Ascending aorta (tissue), 2 donors: ENCODE data around the gene MCM3. TPM values are rescaled to one million over a fixed set of nuclear protein-coding genes. Genes with fewer than 3 reads are reported as not detected.

ENCODE experiments used
- DNase-seq, 2 donors: peaks; one replicate each; pipeline ENCODE4 v3.0.0-alpha.2; 2019; ENCODE audit warnings: low spot score in 2 of 2
- H3K27ac ChIP-seq, 2 donors: fragments of 200-600 bp; sonication (generic); one replicate each; pipeline ENCODE4 v1.5.1; 2016 to 2017; ENCODE audit warnings: mild to moderate bottlenecking in 1 of 2
- H3K27me3 ChIP-seq: fragments of 200-600 bp; sonication (generic); one replicate; pipeline ENCODE4 v1.5.1; 2017
- H3K36me3 ChIP-seq, 2 donors: fragments of 200-600 bp; sonication (generic); one replicate each; pipeline ENCODE4 v1.5.1; 2016
- H3K4me1 ChIP-seq, 2 donors: fragments of 200-600 bp; sonication (generic); one replicate each; pipeline ENCODE4 v1.5.1; 2016 to 2017; ENCODE audit warnings: mild to moderate bottlenecking in 1 of 2
- H3K4me3 ChIP-seq, 2 donors: fragments of 200-600 bp; sonication (generic); one replicate each; pipeline ENCODE4 v1.5.1; 2016 to 2017; ENCODE audit warnings: mild to moderate bottlenecking in 1 of 2
- H3K9me3 ChIP-seq, 2 donors: fragments of 200-600 bp; sonication (generic); one replicate each; pipeline ENCODE4 v1.5.1; 2016
- CTCF ChIP-seq, 3 experiments: fragments of 200-600 bp in 2 of 3; fragments of 450-650 bp in 1 of 3; sonication (generic) in 2 of 3; IDR thresholded peaks; one replicate each; pipeline ENCODE4 v1.5.1; 2016 to 2019; ENCODE audit warnings: antibody characterized with exemption in 3 of 3, mild to moderate bottlenecking in 1 of 3, moderate library complexity in 1 of 3
- intact Hi-C: fragments of 100-400 bp; cut with DNase I; formaldehyde crosslinking; loops from one replicate; pipeline ENCODE4 v1.15.1; 2023
- total RNA-seq: library from RNA; depleted of rRNA; stranded (reverse); fragments of >200 nt; gene quantifications from one replicate; pipeline ENCODE4 v1.1.0, GENCODE V29; 2016

The MCM3 gene
- total RNA-seq, 1 donor from 2014 or later = 44.6 TPM

- no peak overlapping the region for H3K27ac ChIP-seq
- no peak for DNase-seq
- H3K27me3 ChIP-seq = no peaks in the 10 kb centered on the region
- peaks cover 12 to 20% of the 10 kb centered on the region in 2 donors for H3K36me3 ChIP-seq
- no peaks in the 10 kb centered on the region for H3K9me3 ChIP-seq
- H3K4me1 ChIP-seq = no peaks in the 10 kb centered on the region
- no peak overlapping the region for H3K4me3 ChIP-seq
- TF ChIP-seq CTCF (IDR thresholded peaks at IDR 0.05) = no peak
- intact Hi-C loops = no loop called here
These were observed 23.9 kb downstream of the MCM3 start for GRCh38 chr6:52260634-52261033.

GRCh38 chr6:52255434-52255833, 29.1 kb downstream of the MCM3 start:
- H3K9me3 ChIP-seq = no peaks in the 10 kb centered on the region
- no peaks in the 10 kb centered on the region for H3K27me3 ChIP-seq
- H3K36me3 ChIP-seq = no peaks in the 10 kb centered on the region
- no peak overlapping the region for H3K27ac ChIP-seq
- H3K4me3 ChIP-seq = no peak overlapping the region
- intact Hi-C loops = no loop called here
- no peak for TF ChIP-seq CTCF (IDR thresholded peaks at IDR 0.05)
- DNase-seq = no peak
- H3K4me1 ChIP-seq = no peaks in the 10 kb centered on the region

GRCh38 chr6:52254731-52255378, 29.7 kb downstream of the MCM3 start:
- Histone ChIP-seq H3K36me3 (no peaks in the 10 kb centered on the region), H3K4me1 (no peaks in the 10 kb centered on the region), H3K4me3 (no peak overlapping the region), H3K27ac (no peak overlapping the region), H3K9me3 (no peaks in the 10 kb centered on the region), H3K27me3 (no peaks in the 10 kb centered on the region)
- TF ChIP-seq CTCF (IDR thresholded peaks at IDR 0.05) = no peak
- intact Hi-C loops = no loop called here
- no peak for DNase-seq

GRCh38 chr6:52253494-52253893, 31.0 kb downstream of the MCM3 start:
- H3K4me3 ChIP-seq = no peak overlapping the region
- no peaks in the 10 kb centered on the region for H3K4me1 ChIP-seq
- no peaks in the 10 kb centered on the region for H3K36me3 ChIP-seq
- no peak for DNase-seq
- TF ChIP-seq CTCF (IDR thresholded peaks at IDR 0.05) = no peak
- H3K9me3 ChIP-seq = no peaks in the 10 kb centered on the region
- H3K27ac ChIP-seq = no peak overlapping the region
- H3K27me3 ChIP-seq = no peaks in the 10 kb centered on the region
- intact Hi-C loops = no loop called here

- intact Hi-C loops = no loop called here
- H3K27ac ChIP-seq = no peak overlapping the region
- TF ChIP-seq CTCF (IDR thresholded peaks at IDR 0.05) = no peak
- no peaks in the 10 kb centered on the region for H3K27me3 ChIP-seq
- no peak overlapping the region for H3K4me3 ChIP-seq
- no peaks in the 10 kb centered on the region for H3K9me3 ChIP-seq
- H3K36me3 ChIP-seq = no peaks in the 10 kb centered on the region
- H3K4me1 ChIP-seq = no peaks in the 10 kb centered on the region
- no peak for DNase-seq
These were observed 33.4 kb downstream of the MCM3 start for GRCh38 chr6:52251113-52251512.

- Histone ChIP-seq H3K4me1 (no peaks in the 10 kb centered on the region), H3K9me3 (no peaks in the 10 kb centered on the region), H3K27me3 (no peaks in the 10 kb centered on the region), H3K36me3 (no peaks in the 10 kb centered on the region), H3K4me3 (no peak overlapping the region), H3K27ac (no peak overlapping the region)
- TF ChIP-seq CTCF (IDR thresholded peaks at IDR 0.05) = no peak
- intact Hi-C loops = no loop called here
- DNase-seq = no peak
These were observed 35.5 kb downstream of the MCM3 start for GRCh38 chr6:52249078-52249477.
